WTC11 (cell line): ENCODE measurements around the gene GRB7. TPM values are rescaled to one million over a fixed set of nuclear protein-coding genes. Genes with fewer than 3 reads are reported as not detected.
A peak's percentile ranks its signal among the peaks of the same experiment; 100 is the strongest.

Experiments used
- ATAC-seq: fragments of 200-7000 bp; cut with Tn5 transposase; 2 replicates; pipeline ENCODE4 v1.10.0; 2021; ENCODE audit warnings: mild to moderate bottlenecking, moderate library complexity
- CTCF ChIA-PET: fragments of 300-600 bp; sonication (Branson Sonifier 250); formaldehyde crosslinking; loops from one replicate; lab custom pipeline; 2021; ENCODE audit warnings: antibody characterized with exemption; lab: Charles Lee
- POLR2A ChIA-PET: fragments of 350-600 bp; sonication (Branson Sonifier 250); formaldehyde crosslinking; loops from one replicate; lab custom pipeline; 2021; ENCODE audit warnings: antibody characterized with exemption; lab: Charles Lee
- DNase-seq: peaks from one replicate; pipeline ENCODE4 v3.0.0; 2021; ENCODE audit warnings: low spot score
- H3K27ac Mint-ChIP-seq: 2 replicates; pipeline ENCODE4 v1.8.0; 2021; ENCODE audit warnings: mixed read lengths
- H3K27me3 Mint-ChIP-seq: 2 replicates; pipeline ENCODE4 v1.8.0; 2021; ENCODE audit warnings: low read depth, mild to moderate bottlenecking, moderate library complexity, mixed read lengths
- H3K36me3 Mint-ChIP-seq: 2 replicates; pipeline ENCODE4 v1.8.0; 2021; ENCODE audit warnings: mixed read lengths
- H3K4me1 Mint-ChIP-seq: 2 replicates; pipeline ENCODE4 v1.8.0; 2022; ENCODE audit warnings: mixed read lengths
- H3K4me3 Mint-ChIP-seq: 2 replicates; pipeline ENCODE4 v1.8.0; 2021; ENCODE audit warnings: mild to moderate bottlenecking, moderate library complexity, mixed read lengths
- H3K9me3 Mint-ChIP-seq: 2 replicates; pipeline ENCODE4 v1.8.0; 2021; ENCODE audit warnings: mixed read lengths
- ATF1 ChIP-seq: sonication (generic); formaldehyde crosslinking; IDR thresholded peaks from 2 replicates; pipeline ENCODE4 v1.8.1; 2023; ENCODE audit warnings: mild to moderate bottlenecking, moderate library complexity, missing genetic modification reagents
- CREM ChIP-seq: sonication (generic); formaldehyde crosslinking; IDR thresholded peaks from 2 replicates; pipeline ENCODE4 v1.8.1; 2022; ENCODE audit warnings: mild to moderate bottlenecking, missing genetic modification reagents, moderate library complexity
- FOXP1 ChIP-seq: sonication (generic); formaldehyde crosslinking; IDR thresholded peaks from 2 replicates; pipeline ENCODE4 v1.8.0; 2022; ENCODE audit warnings: missing genetic modification reagents, mild to moderate bottlenecking, moderate library complexity, borderline replicate concordance
- NFATC4 ChIP-seq: fragments of 250-450 bp; sonication (Bioruptor Pico); IDR thresholded peaks from 2 replicates; pipeline ENCODE4 v1.9.0; 2021; ENCODE audit warnings: mild to moderate bottlenecking
- RELA ChIP-seq: sonication (generic); formaldehyde crosslinking; IDR thresholded peaks from 2 replicates; pipeline ENCODE4 v1.8.1; 2022; ENCODE audit warnings: missing genetic modification reagents, mild to moderate bottlenecking, borderline replicate concordance
- SMAD3 ChIP-seq: sonication (generic); formaldehyde crosslinking; IDR thresholded peaks from 2 replicates; pipeline ENCODE4 v1.8.0; 2022; ENCODE audit warnings: missing genetic modification reagents, mild to moderate bottlenecking, borderline replicate concordance
- SOX15 ChIP-seq: fragments of 250-450 bp; sonication (Bioruptor Pico); IDR thresholded peaks from 2 replicates; pipeline ENCODE4 v1.9.0; 2021; ENCODE audit warnings: mild to moderate bottlenecking
- TP53 ChIP-seq: sonication (generic); formaldehyde crosslinking; IDR thresholded peaks from 2 replicates; pipeline ENCODE4 v1.8.1; 2023; ENCODE audit warnings: mild to moderate bottlenecking, missing genetic modification reagents
- ZNF263 ChIP-seq: sonication (generic); formaldehyde crosslinking; IDR thresholded peaks from 2 replicates; pipeline ENCODE4 v1.8.1; 2022; ENCODE audit warnings: low read depth, mild to moderate bottlenecking, moderate library complexity, missing genetic modification reagents
- ZNF396 ChIP-seq: fragments of 250-450 bp; sonication (Bioruptor Pico); IDR thresholded peaks from 2 replicates; pipeline ENCODE4 v1.8.0; 2021; ENCODE audit warnings: mild to moderate bottlenecking, moderate library complexity, borderline replicate concordance
- ZNF416 ChIP-seq: fragments of 250-450 bp; sonication (Bioruptor Pico); IDR thresholded peaks from 2 replicates; pipeline ENCODE4 v1.9.0; 2021; ENCODE audit warnings: mild to moderate bottlenecking, inconsistent platforms
- ZNF671 ChIP-seq: fragments of 250-450 bp; sonication (Bioruptor Pico); IDR thresholded peaks from 2 replicates; pipeline ENCODE4 v1.8.0; 2021; ENCODE audit warnings: mild to moderate bottlenecking
- total RNA-seq: library from RNA; stranded (reverse); gene quantifications from 3 replicates; pipeline ENCODE4 v1.2.3, GENCODE V29; 2021
- TF ChIP-seq, protein P1 (sequence below): fragments of 250-450 bp; sonication (Bioruptor Pico); conservative IDR thresholded peaks from 2 replicates; pipeline ENCODE4 v1.9.0; 2021; ENCODE audit warnings: mild to moderate bottlenecking
- TF ChIP-seq, protein P2 (sequence below): sonication (generic); formaldehyde crosslinking; IDR thresholded peaks from 2 replicates; pipeline ENCODE4 v1.8.0; 2022; ENCODE audit warnings: missing genetic modification reagents
- TF ChIP-seq, protein P3 (sequence below): fragments of 250-450 bp; sonication (Bioruptor Pico); IDR thresholded peaks from 2 replicates; pipeline ENCODE4 v1.8.0; 2021; ENCODE audit warnings: mild to moderate bottlenecking
- TF ChIP-seq, protein P4 (sequence below): sonication (generic); formaldehyde crosslinking; IDR thresholded peaks from 2 replicates; pipeline ENCODE4 v1.8.1; 2022; ENCODE audit warnings: mild to moderate bottlenecking, moderate library complexity, missing genetic modification reagents
- TF ChIP-seq, protein P5 (sequence below): sonication (generic); formaldehyde crosslinking; IDR thresholded peaks from 2 replicates; pipeline ENCODE4 v1.8.0; 2023; ENCODE audit warnings: mild to moderate bottlenecking, missing genetic modification reagents
- TF ChIP-seq, protein P6 (sequence below): sonication (generic); formaldehyde crosslinking; IDR thresholded peaks from 2 replicates; pipeline ENCODE4 v1.8.1; 2023; ENCODE audit warnings: mild to moderate bottlenecking, missing genetic modification reagents
- TF ChIP-seq, protein P7 (sequence below): sonication (generic); formaldehyde crosslinking; conservative IDR thresholded peaks from 2 replicates; pipeline ENCODE4 v1.8.1; 2022; ENCODE audit warnings: mild to moderate bottlenecking, missing genetic modification reagents

The GRB7 gene
- total RNA-seq, 1 experiment from 2014 or later = 48.5 TPM

DNA sequence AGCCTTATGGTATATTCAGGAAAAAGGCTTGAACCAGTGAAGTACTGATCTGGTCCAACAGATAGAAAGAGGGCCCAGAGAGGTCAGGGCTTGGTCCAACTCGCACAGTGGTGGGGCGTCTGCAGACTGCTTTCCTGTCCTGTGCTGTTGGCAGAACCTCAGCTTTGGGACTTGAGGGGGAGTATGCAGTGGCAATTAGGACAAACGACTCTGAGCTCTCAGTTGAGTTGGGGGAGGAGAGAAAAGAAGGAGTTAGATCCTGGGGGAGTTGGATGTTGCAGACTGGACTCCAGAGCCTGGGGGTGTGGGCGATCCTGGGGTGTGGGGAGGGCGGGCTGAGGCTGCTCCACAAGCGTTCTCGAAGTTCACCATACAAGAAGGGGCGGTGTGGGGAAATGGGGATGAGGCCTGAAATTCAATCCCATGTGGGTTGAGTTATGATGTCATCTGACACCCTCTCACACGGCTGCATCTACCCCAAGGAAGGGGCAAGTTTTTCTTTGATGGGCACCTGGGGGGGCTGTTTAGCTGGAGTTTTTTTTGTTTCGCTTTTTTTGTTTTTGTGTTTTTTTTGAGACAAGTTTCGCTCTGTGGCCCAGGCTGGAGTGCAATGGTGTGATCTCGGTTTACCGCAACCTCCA lies 14.6 kb downstream of the GRB7 start:
- no peak for ATAC-seq
- no peak for DNase-seq
- CTCF ChIA-PET = interaction anchor here (0.6 to 9.2 kb wide), 10 partner anchors 23 to 167 kb away, joined by 3 to 130 read pairs (median 4); partner anchors contain the start of genes MIEN1 and PNMT
- H3K27ac Mint-ChIP-seq = peak overlapping the region; percentile 89
- peaks cover 16% of the 10 kb centered on the region for H3K27me3 Mint-ChIP-seq
- H3K9me3 Mint-ChIP-seq = no peaks in the 10 kb centered on the region
- H3K4me1 Mint-ChIP-seq = peaks cover 62% of the 10 kb centered on the region
- no peaks in the 10 kb centered on the region; the same call in 1 of the 2 replicates for H3K36me3 Mint-ChIP-seq
- no peak for TF ChIP-seq ZNF263 (CRISPR knock-in tag)
- TF ChIP-seq ZNF396 (CRISPR knock-in tag) = no peak
- TF ChIP-seq ZNF671 (CRISPR knock-in tag) = no peak
- TF ChIP-seq, protein P1, sequence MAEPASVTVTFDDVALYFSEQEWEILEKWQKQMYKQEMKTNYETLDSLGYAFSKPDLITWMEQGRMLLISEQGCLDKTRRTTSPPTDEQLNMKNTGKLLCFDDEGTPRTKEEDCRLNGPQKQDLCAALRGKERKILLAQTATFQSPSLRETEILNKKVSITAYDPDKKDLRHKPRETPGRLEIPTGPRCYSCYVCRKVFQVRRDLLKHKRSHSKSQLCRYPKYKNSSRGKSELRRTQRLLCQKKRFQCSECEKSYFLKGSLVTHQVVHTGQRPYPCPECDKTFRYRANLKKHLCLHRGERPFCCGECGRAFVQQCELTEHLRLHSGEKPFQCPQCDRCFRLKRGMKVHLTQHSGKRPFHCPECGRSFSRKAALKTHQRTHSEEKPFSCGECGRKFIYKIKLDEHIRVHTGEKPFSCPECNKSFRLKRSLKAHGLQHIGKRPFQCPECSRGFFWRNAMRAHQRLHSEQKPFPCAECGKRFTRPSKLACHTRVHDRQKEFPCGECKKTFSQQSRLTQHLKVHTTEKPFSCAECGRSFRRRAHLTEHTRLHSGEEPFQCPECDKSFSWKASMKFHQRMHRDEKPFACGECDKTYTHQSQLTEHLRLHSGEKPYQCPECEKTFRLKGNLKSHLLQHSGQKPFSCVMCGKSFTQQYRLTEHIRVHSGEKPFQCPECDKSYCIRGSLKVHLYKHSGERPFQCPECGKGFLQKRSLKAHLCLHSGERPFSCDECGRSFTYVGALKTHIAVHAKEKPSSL (CRISPR knock-in tag) = no peak
- TF ChIP-seq SMAD3 = no peak
- no peak for TF ChIP-seq ZNF416 (CRISPR knock-in tag)
- TF ChIP-seq, protein P2, sequence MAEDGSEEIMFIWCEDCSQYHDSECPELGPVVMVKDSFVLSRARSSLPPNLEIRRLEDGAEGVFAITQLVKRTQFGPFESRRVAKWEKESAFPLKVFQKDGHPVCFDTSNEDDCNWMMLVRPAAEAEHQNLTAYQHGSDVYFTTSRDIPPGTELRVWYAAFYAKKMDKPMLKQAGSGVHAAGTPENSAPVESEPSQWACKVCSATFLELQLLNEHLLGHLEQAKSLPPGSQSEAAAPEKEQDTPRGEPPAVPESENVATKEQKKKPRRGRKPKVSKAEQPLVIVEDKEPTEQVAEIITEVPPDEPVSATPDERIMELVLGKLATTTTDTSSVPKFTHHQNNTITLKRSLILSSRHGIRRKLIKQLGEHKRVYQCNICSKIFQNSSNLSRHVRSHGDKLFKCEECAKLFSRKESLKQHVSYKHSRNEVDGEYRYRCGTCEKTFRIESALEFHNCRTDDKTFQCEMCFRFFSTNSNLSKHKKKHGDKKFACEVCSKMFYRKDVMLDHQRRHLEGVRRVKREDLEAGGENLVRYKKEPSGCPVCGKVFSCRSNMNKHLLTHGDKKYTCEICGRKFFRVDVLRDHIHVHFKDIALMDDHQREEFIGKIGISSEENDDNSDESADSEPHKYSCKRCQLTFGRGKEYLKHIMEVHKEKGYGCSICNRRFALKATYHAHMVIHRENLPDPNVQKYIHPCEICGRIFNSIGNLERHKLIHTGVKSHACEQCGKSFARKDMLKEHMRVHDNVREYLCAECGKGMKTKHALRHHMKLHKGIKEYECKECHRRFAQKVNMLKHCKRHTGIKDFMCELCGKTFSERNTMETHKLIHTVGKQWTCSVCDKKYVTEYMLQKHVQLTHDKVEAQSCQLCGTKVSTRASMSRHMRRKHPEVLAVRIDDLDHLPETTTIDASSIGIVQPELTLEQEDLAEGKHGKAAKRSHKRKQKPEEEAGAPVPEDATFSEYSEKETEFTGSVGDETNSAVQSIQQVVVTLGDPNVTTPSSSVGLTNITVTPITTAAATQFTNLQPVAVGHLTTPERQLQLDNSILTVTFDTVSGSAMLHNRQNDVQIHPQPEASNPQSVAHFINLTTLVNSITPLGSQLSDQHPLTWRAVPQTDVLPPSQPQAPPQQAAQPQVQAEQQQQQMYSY (CRISPR knock-in tag) = peak; percentile 77
- TF ChIP-seq NFATC4 (CRISPR knock-in tag) = no peak
- TF ChIP-seq, all 79 proteins: peak for 1
- POLR2A ChIA-PET = interaction anchor here (0.6 to 3.1 kb wide), 3 partner anchors 13 to 22 kb away, joined by 3 to 10 read pairs (median 3); partner anchors contain the start of gene MIEN1
- H3K4me3 Mint-ChIP-seq = peak overlapping the region; percentile 50; the same call in 1 of the 2 replicates

DNA sequence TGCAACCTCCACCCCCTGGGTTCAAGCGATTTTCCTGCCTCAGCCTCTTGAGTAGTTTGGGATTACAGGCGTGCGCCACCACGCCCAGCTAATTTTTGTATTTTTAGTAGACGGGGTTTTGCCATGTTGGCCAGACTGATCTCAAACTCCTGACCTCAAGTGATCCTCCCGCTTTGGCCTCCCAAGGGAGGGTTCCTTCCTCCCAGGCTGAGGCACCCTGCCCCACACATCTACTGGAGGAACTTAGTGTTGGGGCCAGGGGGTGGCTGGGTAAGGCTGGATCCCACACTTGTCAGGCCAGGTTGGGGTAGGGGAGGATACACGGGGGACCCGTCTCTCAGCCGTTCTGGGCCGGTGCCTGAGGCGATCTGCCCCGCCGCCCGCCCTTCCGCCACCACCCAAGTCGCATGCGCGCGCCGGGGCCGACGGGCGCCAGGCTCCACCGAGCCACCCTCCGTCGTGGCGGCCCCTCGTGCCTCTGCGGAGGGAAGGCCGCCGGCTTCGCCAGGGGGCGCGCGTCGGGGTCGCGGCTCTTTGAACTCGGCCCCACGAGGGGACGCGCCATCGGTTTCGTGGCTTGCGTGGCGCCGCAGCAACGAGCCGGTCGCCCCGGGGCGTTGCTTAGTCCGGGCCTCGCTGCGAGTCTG lies 15.9 kb downstream of the GRB7 start:
- H3K36me3 Mint-ChIP-seq = no peaks in the 10 kb centered on the region
- TF ChIP-seq TP53 (CRISPR knock-in tag) = 0 out of 2 replicates have a peak, but pooled peaks have one; percentile 58
- TF ChIP-seq SOX15 (CRISPR knock-in tag) = no peak
- peak; percentile 82; the same call in 1 of the 2 replicates for TF ChIP-seq RELA (CRISPR knock-in tag)
- TF ChIP-seq, protein P3, sequence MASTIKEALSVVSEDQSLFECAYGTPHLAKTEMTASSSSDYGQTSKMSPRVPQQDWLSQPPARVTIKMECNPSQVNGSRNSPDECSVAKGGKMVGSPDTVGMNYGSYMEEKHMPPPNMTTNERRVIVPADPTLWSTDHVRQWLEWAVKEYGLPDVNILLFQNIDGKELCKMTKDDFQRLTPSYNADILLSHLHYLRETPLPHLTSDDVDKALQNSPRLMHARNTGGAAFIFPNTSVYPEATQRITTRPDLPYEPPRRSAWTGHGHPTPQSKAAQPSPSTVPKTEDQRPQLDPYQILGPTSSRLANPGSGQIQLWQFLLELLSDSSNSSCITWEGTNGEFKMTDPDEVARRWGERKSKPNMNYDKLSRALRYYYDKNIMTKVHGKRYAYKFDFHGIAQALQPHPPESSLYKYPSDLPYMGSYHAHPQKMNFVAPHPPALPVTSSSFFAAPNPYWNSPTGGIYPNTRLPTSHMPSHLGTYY (CRISPR knock-in tag) = no peak
- TF ChIP-seq CREM = peak; percentile 60; the same call in 1 of the 2 replicates
- TF ChIP-seq ATF1 (CRISPR knock-in tag) = 0 out of 2 replicates have a peak, but pooled peaks have one; percentile 35
- TF ChIP-seq FOXP1 (CRISPR knock-in tag) = 0 out of 2 replicates have a peak, but pooled peaks have one; percentile 95
- TF ChIP-seq, protein P4, sequence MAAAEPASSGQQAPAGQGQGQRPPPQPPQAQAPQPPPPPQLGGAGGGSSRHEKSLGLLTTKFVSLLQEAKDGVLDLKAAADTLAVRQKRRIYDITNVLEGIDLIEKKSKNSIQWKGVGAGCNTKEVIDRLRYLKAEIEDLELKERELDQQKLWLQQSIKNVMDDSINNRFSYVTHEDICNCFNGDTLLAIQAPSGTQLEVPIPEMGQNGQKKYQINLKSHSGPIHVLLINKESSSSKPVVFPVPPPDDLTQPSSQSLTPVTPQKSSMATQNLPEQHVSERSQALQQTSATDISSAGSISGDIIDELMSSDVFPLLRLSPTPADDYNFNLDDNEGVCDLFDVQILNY = peak; percentile 61; the same call in 1 of the 2 replicates
- 0 out of 2 replicates have a peak, but pooled peaks have one; percentile 31 for TF ChIP-seq ZNF263 (CRISPR knock-in tag)
- TF ChIP-seq, protein P5, sequence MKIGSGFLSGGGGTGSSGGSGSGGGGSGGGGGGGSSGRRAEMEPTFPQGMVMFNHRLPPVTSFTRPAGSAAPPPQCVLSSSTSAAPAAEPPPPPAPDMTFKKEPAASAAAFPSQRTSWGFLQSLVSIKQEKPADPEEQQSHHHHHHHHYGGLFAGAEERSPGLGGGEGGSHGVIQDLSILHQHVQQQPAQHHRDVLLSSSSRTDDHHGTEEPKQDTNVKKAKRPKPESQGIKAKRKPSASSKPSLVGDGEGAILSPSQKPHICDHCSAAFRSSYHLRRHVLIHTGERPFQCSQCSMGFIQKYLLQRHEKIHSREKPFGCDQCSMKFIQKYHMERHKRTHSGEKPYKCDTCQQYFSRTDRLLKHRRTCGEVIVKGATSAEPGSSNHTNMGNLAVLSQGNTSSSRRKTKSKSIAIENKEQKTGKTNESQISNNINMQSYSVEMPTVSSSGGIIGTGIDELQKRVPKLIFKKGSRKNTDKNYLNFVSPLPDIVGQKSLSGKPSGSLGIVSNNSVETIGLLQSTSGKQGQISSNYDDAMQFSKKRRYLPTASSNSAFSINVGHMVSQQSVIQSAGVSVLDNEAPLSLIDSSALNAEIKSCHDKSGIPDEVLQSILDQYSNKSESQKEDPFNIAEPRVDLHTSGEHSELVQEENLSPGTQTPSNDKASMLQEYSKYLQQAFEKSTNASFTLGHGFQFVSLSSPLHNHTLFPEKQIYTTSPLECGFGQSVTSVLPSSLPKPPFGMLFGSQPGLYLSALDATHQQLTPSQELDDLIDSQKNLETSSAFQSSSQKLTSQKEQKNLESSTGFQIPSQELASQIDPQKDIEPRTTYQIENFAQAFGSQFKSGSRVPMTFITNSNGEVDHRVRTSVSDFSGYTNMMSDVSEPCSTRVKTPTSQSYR = peak; percentile 72
- TF ChIP-seq, protein P6, sequence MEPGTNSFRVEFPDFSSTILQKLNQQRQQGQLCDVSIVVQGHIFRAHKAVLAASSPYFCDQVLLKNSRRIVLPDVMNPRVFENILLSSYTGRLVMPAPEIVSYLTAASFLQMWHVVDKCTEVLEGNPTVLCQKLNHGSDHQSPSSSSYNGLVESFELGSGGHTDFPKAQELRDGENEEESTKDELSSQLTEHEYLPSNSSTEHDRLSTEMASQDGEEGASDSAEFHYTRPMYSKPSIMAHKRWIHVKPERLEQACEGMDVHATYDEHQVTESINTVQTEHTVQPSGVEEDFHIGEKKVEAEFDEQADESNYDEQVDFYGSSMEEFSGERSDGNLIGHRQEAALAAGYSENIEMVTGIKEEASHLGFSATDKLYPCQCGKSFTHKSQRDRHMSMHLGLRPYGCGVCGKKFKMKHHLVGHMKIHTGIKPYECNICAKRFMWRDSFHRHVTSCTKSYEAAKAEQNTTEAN (CRISPR knock-in tag) = peak; percentile 82; the same call in 1 of the 2 replicates
- TF ChIP-seq, protein P7, sequence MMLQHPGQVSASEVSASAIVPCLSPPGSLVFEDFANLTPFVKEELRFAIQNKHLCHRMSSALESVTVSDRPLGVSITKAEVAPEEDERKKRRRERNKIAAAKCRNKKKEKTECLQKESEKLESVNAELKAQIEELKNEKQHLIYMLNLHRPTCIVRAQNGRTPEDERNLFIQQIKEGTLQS (CRISPR knock-in tag) = no peak

More for the DNA sequence above, 15.9 kb downstream of the GRB7 start:
- peaks cover 19% of the 10 kb centered on the region for H3K27me3 Mint-ChIP-seq
- ATAC-seq = peak; percentile 22
- ChIA-PET CTCF (interaction anchor here (0.6 to 9.2 kb wide), 11 partner anchors 11 to 257 kb away, joined by 3 to 130 read pairs (median 3); partner anchors contain the start of genes MIEN1 and PNMT), POLR2A (interaction anchor here (3.1 kb wide), 1 partner anchor 14 kb away, joined by 10 read pairs; no protein-coding TSS in a partner anchor)
- no peak overlapping the region for H3K27ac Mint-ChIP-seq
- H3K4me1 Mint-ChIP-seq = peaks cover 62% of the 10 kb centered on the region
- H3K4me3 Mint-ChIP-seq = peak overlapping the region; percentile 71
- H3K9me3 Mint-ChIP-seq = no peaks in the 10 kb centered on the region
- DNase-seq = peak; percentile 51
